H9 (cell line): ENCODE measurements around the gene FATE1. TPM values are rescaled to one million over a fixed set of nuclear protein-coding genes. Genes with fewer than 3 reads are reported as not detected.
A peak's percentile ranks its signal among the peaks of the same experiment; 100 is the strongest.

Source experiments
- DNase-seq: peaks from one replicate; pipeline ENCODE4 v3.0.0-alpha.2; 2017
- H2AFZ ChIP-seq: one replicate; pipeline ENCODE4 v1.6.1; 2013; ENCODE audit warnings: mild to moderate bottlenecking, low read length, control low read depth, moderate library complexity
- H2AK5ac ChIP-seq: 2 replicates; pipeline ENCODE4 v1.6.1; 2013; ENCODE audit warnings: low read length, control low read depth, mixed read lengths; ENCODE audit not compliant: insufficient read length
- H2BK120ac ChIP-seq: one replicate; pipeline ENCODE4 v1.6.1; 2013; ENCODE audit warnings: low read depth, mild to moderate bottlenecking, low read length, control low read depth, inconsistent platforms; ENCODE audit not compliant: poor library complexity, severe bottlenecking
- H2BK12ac ChIP-seq: 2 replicates; pipeline ENCODE4 v1.6.1; 2013; ENCODE audit warnings: low read length, control low read depth, mixed read lengths, low read depth; ENCODE audit not compliant: insufficient read length
- H2BK15ac ChIP-seq: 2 replicates; pipeline ENCODE4 v1.6.1; 2013; ENCODE audit warnings: low read depth, low read length, control low read depth
- H2BK20ac ChIP-seq: one replicate; pipeline ENCODE4 v1.6.1; 2013; ENCODE audit warnings: low read depth, mild to moderate bottlenecking, low read length, control low read depth, inconsistent platforms; ENCODE audit not compliant: poor library complexity, severe bottlenecking
- H2BK5ac ChIP-seq: 2 replicates; pipeline ENCODE4 v1.6.1; 2013; ENCODE audit warnings: low read length, control low read depth, mixed read lengths; ENCODE audit not compliant: insufficient read length
- H3K14ac ChIP-seq: 2 replicates; pipeline ENCODE4 v1.6.1; 2013; ENCODE audit warnings: low read length, control low read depth; ENCODE audit not compliant: insufficient read depth
- H3K18ac ChIP-seq: 2 replicates; pipeline ENCODE4 v1.6.1; 2013; ENCODE audit warnings: low read depth, mild to moderate bottlenecking, mixed read lengths, low read length, control low read depth; ENCODE audit not compliant: insufficient read length
- H3K23ac ChIP-seq: 2 replicates; pipeline ENCODE4 v1.6.1; 2013; ENCODE audit warnings: low read length, control low read depth, mixed read lengths, low read depth; ENCODE audit not compliant: insufficient read length
- H3K23me2 ChIP-seq: 2 replicates; pipeline ENCODE4 v1.6.1; 2013; ENCODE audit warnings: low read depth, mild to moderate bottlenecking, mixed read lengths, low read length, control low read depth; ENCODE audit not compliant: insufficient read length, poor library complexity, severe bottlenecking
- H3K27ac ChIP-seq: 2 replicates; pipeline ENCODE4 v1.5.1; 2013; ENCODE audit warnings: low read length, control low read depth, mixed read lengths, low read depth; ENCODE audit not compliant: insufficient read length
- H3K27me3 ChIP-seq: 2 replicates; pipeline ENCODE4 v1.6.1; 2013; ENCODE audit warnings: low read length, control low read depth, inconsistent platforms; ENCODE audit not compliant: insufficient read depth
- H3K4ac ChIP-seq: 2 replicates; pipeline ENCODE4 v1.6.1; 2013; ENCODE audit warnings: low read depth, mild to moderate bottlenecking, control low read depth, inconsistent platforms, low read length, moderate library complexity
- H3K4me1 ChIP-seq: 2 replicates; pipeline ENCODE4 v1.6.1; 2013; ENCODE audit warnings: low read length, control low read depth, inconsistent platforms; ENCODE audit not compliant: insufficient read depth
- H3K4me2 ChIP-seq: 2 replicates; pipeline ENCODE4 v1.6.1; 2013; ENCODE audit warnings: low read length, control low read depth, mixed read lengths; ENCODE audit not compliant: insufficient read length, insufficient read depth
- H3K56ac ChIP-seq: 2 replicates; pipeline ENCODE4 v1.6.1; 2013; ENCODE audit warnings: low read depth, mild to moderate bottlenecking, mixed read lengths, low read length, control low read depth; ENCODE audit not compliant: insufficient read length
- H3K79me1 ChIP-seq: 2 replicates; pipeline ENCODE4 v1.6.1; 2013; ENCODE audit warnings: low read depth, mild to moderate bottlenecking, moderate library complexity, low read length, control low read depth, inconsistent platforms; ENCODE audit not compliant: insufficient read depth, poor library complexity, severe bottlenecking
- H3K79me2 ChIP-seq: 2 replicates; pipeline ENCODE4 v1.6.1; 2013; ENCODE audit warnings: low read length, control low read depth, inconsistent platforms; ENCODE audit not compliant: insufficient read depth
- H3K9ac ChIP-seq: 2 replicates; pipeline ENCODE4 v1.6.1; 2013; ENCODE audit warnings: low read length, control low read depth, mixed read lengths; ENCODE audit not compliant: insufficient read length; ENCODE audit errors: extremely low read depth
- H3K9me3 ChIP-seq: one replicate; pipeline ENCODE4 v1.6.1; 2013; ENCODE audit warnings: low read depth, low read length, inconsistent platforms; ENCODE audit not compliant: control insufficient read depth
- H3T11ph ChIP-seq: one replicate; pipeline ENCODE4 v1.6.1; 2013; ENCODE audit warnings: mild to moderate bottlenecking, low read length, control low read depth, inconsistent platforms
- H4K20me1 ChIP-seq: one replicate; pipeline ENCODE4 v1.6.1; 2013; ENCODE audit not compliant: control insufficient read depth, insufficient read length, insufficient read depth
- H4K5ac ChIP-seq: 2 replicates; pipeline ENCODE4 v1.6.1; 2013; ENCODE audit warnings: low read depth, mild to moderate bottlenecking, mixed read lengths, low read length, control low read depth; ENCODE audit not compliant: insufficient read length
- H4K8ac ChIP-seq: replicated peaks from 2 replicates; pipeline ENCODE4 v1.6.1; 2013; ENCODE audit warnings: low read length, control low read depth, mixed read lengths, low read depth; ENCODE audit not compliant: insufficient read length
- H4K91ac ChIP-seq: 2 replicates; pipeline ENCODE4 v1.6.1; 2013; ENCODE audit warnings: low read depth, mild to moderate bottlenecking, moderate library complexity, mixed read lengths, low read length, control low read depth; ENCODE audit not compliant: insufficient read length
- H3K27ac Mint-ChIP-seq, 3 experiments: 2 replicates in 2 of 3; 3 replicates in 1 of 3; pipeline ENCODE4 v1.8.0; 2020 to 2021; ENCODE audit warnings: mixed read lengths in 3 of 3, mild to moderate bottlenecking in 1 of 3, moderate library complexity in 1 of 3
- H3K27me3 Mint-ChIP-seq: 2 replicates; pipeline ENCODE4 v1.8.0; 2021; ENCODE audit warnings: low read depth, mild to moderate bottlenecking, moderate library complexity, mixed read lengths
- H3K36me3 Mint-ChIP-seq, 3 experiments: 2 replicates in 2 of 3; 3 replicates in 1 of 3; pipeline ENCODE4 v1.8.0; 2020 to 2021; ENCODE audit warnings: low read depth in 3 of 3, mixed read lengths in 3 of 3; ENCODE audit not compliant: insufficient read depth in 1 of 3
- H3K4me1 Mint-ChIP-seq, 2 experiments: 2 replicates each; pipeline ENCODE4 v1.8.0; 2020; ENCODE audit warnings: mixed read lengths in 2 of 2
- H3K4me3 Mint-ChIP-seq, 2 experiments: 2 replicates in 1 of 2; 3 replicates in 1 of 2; pipeline ENCODE4 v1.8.0; 2020 to 2021; ENCODE audit warnings: mild to moderate bottlenecking in 2 of 2, mixed read lengths in 2 of 2, moderate library complexity in 1 of 2
- H3K9me3 Mint-ChIP-seq, 2 experiments: 2 replicates in 1 of 2; 3 replicates in 1 of 2; pipeline ENCODE4 v1.8.0; 2020; ENCODE audit warnings: mild to moderate bottlenecking in 2 of 2, mixed read lengths in 2 of 2, moderate library complexity in 1 of 2
- WGBS: extraction: QIAGEN DNeasy Blood & Tissue Kit; methylation state at CpG from one replicate; pipeline ENCODE4 v1.1.7; 2013; ENCODE audit warnings: missing lambda C conversion rate, low lambda C conversion rate, mixed read lengths; ENCODE audit not compliant: insufficient read length; ENCODE audit errors: extremely low coverage; 5-methylcytosine and 5-hydroxymethylcytosine counted together
- total RNA-seq: library from RNA; stranded (reverse); gene quantifications from 2 replicates; pipeline ENCODE4 v1.2.1, GENCODE V29; 2021
- TF ChIP-seq, protein P1 (sequence below): fragments of 200-600 bp; sonication (generic); conservative IDR thresholded peaks from 3 replicates; pipeline ENCODE4 v1.8.0; 2021; ENCODE audit warnings: antibody characterized with exemption, mild to moderate bottlenecking

FATE1 gene
- total RNA-seq, 1 experiment from 2014 or later: not detected

- H3K23me2 ChIP-seq: no peaks in the 10 kb centered on the region
- H3K18ac ChIP-seq: no peak overlapping the region
- no peaks in the 10 kb centered on the region for H3K27me3 ChIP-seq
- no peak overlapping the region for H4K5ac ChIP-seq
- peaks cover 13 to 19% of the 10 kb centered on the region in 2 experiments for H3K4me1 Mint-ChIP-seq
- no peaks in the 10 kb centered on the region for H3K79me2 ChIP-seq
- H3K56ac ChIP-seq: no peak overlapping the region
- H2BK5ac ChIP-seq: no peak overlapping the region
- no peaks in the 10 kb centered on the region for H4K20me1 ChIP-seq
- no peak overlapping the region for H2BK120ac ChIP-seq
- TF ChIP-seq, protein P1, sequence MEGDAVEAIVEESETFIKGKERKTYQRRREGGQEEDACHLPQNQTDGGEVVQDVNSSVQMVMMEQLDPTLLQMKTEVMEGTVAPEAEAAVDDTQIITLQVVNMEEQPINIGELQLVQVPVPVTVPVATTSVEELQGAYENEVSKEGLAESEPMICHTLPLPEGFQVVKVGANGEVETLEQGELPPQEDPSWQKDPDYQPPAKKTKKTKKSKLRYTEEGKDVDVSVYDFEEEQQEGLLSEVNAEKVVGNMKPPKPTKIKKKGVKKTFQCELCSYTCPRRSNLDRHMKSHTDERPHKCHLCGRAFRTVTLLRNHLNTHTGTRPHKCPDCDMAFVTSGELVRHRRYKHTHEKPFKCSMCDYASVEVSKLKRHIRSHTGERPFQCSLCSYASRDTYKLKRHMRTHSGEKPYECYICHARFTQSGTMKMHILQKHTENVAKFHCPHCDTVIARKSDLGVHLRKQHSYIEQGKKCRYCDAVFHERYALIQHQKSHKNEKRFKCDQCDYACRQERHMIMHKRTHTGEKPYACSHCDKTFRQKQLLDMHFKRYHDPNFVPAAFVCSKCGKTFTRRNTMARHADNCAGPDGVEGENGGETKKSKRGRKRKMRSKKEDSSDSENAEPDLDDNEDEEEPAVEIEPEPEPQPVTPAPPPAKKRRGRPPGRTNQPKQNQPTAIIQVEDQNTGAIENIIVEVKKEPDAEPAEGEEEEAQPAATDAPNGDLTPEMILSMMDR: peak; percentile 70
- H3K23ac ChIP-seq: no peak overlapping the region
- H3K79me1 ChIP-seq: no peaks in the 10 kb centered on the region
- no peak overlapping the region for H3T11ph ChIP-seq
- H3K9me3 ChIP-seq: peaks cover 39% of the 10 kb centered on the region
- DNase-seq: peak; percentile 55
- H2AFZ ChIP-seq: no peak overlapping the region
- H2BK15ac ChIP-seq: no peak overlapping the region
- H3K4me1 ChIP-seq: no peaks in the 10 kb centered on the region; the same call in 1 of the 2 replicates
- WGBS: no CpG with 5 or more reads among the region's 3 CpGs
- no peak overlapping the region for H3K4me2 ChIP-seq
- H3K27ac ChIP-seq: no peak overlapping the region
- H3K27me3 Mint-ChIP-seq: peaks cover 8% of the 10 kb centered on the region
- no peak overlapping the region for H3K4me3 Mint-ChIP-seq
- peaks cover 0 to 2% (median 0%) of the 10 kb centered on the region in 3 experiments; a peak in 2 of 7 replicates for H3K36me3 Mint-ChIP-seq
- no peak overlapping the region for H2AK5ac ChIP-seq
- no peak overlapping the region for H3K27ac Mint-ChIP-seq
- H2BK20ac ChIP-seq: no peak overlapping the region
- peaks cover 59 to 60% of the 10 kb centered on the region in 2 experiments for H3K9me3 Mint-ChIP-seq
- H3K9ac ChIP-seq: no peak overlapping the region
- H2BK12ac ChIP-seq: no peak overlapping the region
- no peak overlapping the region for H4K91ac ChIP-seq
- H3K4ac ChIP-seq: no peak overlapping the region
- H4K8ac ChIP-seq: no peak overlapping the region
- no peak overlapping the region for H3K14ac ChIP-seq
These were observed 2.0 kb upstream of the FATE1 start for GRCh38 chrX:151713849-151714248.
